Frontal cortex (tissue), 4 donors: ENCODE measurements around the gene STPG4. TPM values are rescaled to one million over a fixed set of nuclear protein-coding genes. Genes with fewer than 3 reads are reported as not detected.

Experiments
- DNase-seq, 2 donors: peaks; one replicate each; pipeline ENCODE4 v3.0.0; 2012; ENCODE audit warnings: low spot score in 2 of 2
- FAIRE-seq: peaks from 2 replicates; lab custom pipeline; 2012; peaks lifted over from hg19 to GRCh38; lab: Jason Lieb, UNC
- total RNA-seq: library from RNA; depleted of rRNA; stranded (reverse); fragments of >200 nt; gene quantifications from one replicate; pipeline ENCODE4 v1.2.3, GENCODE V29; 2014
- donor health status: control.
- donor health status: control.
- donor health status: control.

Gene STPG4
- total RNA-seq, 1 donor from 2014 or later = 0.41 TPM

DNA sequence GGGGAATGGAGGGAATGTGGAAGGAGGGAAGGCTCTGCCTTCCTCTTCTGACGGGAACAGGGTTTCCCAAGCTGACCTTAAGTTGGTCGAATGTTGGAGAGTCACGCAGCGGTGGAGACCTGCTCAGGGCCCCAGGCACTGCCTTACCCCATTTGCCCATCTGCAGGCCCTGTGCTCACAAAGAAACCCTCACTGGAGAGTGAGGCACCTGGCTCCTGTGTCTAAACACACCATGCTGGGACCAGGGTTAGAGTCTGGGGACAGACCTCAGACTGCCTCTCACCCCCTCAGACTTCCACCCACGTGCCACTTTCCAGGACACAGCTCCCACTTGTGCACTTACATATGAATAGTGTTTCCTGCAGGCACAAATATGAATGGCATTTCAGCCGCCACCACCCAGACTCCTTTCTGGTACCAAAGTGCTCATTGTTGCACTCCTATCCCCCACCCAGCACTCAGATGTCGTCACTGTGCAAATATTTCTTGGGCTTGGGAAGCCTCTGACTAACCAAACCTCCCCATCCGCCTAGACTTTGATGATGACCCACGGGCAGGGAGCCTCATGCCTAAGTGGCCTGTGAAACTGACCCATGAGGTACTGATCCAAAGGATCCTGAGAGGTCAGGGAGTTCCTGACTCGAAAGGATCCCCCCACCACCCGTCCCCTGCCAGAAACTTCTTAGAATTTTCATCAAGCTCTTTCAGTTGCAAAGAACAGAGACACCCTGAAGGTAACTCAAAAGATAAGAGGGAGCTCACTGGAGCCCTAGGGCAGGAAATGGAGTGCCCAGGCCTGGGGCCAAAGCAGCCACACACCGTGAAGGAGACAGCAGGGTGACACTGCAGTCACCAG, 78.3 kb downstream of the STPG4 start:
- FAIRE-seq = no peak
- DNase-seq = peak in 1 of 2 donors; percentile 63

DNA sequence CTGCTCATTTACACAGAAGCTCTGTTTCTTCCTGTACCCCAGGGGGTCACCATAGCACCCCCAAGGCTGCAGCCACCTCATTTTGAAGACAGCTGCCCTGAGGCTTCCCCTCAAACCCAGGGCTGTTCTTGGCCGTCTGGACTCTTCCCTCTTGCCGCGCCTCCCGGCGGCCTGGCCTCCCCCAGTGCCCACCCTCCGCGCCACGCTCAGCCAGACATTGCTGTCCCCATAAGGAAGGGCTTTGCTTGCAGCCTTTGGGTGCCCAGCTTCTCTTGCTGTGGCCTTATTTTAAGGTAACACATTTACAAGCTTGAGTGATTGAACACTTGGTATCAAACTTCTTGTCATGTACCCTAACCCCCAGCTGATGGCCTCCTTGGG, 79.0 kb downstream of the STPG4 start:
- FAIRE-seq = no peak

DNA sequence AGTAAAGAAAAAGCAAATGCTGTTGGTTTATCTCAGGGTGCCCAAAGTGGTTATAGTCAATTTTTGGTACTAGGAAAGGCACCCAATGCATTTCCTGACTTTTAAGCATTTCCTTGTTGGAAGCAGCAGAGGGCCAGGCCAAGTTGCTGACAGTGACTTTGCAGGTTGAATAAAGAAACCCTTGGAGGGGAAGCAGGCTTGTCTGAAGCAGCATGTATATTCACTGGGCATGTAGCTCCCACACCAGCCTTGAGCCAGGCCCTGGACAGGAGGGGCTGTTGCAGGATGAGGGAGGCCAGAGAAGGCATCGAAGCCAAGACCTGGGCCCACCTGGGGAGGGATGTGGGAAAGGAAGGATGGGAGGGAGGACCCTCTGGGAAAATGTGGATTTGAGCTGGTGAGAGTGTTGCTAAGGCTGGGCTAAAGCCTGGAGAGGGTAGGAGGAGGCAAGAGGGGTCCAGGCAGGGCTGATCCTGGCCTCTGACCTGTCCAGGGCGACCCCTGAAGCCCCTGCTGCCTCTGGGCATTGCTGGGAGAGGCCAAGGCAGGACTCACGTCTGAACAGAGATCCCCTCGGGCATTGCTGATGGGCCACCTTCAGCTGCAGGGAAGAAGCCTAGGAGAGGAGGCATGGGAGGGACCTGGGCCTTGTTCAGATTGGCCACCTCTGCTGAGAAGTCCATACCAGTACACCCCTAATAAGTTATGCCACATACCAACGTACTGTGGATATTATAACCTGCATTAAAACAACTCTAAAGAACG, 79.6 kb downstream of the STPG4 start:
- DNase-seq (no peak), FAIRE-seq (no peak)

More for the DNA sequence above, 79.0 kb downstream of the STPG4 start:
- no peak for DNase-seq

DNA sequence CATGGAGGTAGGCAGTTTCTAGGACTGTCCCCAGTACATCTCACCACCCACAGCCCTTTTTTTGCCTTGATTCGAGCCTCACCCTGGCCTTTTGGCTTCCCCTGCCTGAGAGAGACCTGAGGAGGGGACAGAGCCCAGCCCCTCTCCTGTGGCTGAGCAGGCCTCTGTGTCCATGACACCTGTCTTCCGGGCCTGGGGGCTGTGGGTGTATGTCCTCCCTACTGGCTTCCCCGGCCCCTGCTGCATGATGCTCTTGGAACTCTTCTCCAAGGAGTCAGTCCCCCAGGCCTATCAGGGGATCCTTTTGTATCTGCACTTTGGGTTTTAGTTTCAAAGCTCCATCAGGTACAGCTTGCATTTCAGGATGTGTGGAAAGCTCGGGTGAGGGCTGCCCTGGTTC, 80.4 kb downstream of the STPG4 start:
- no peak for DNase-seq

GRCh38 chr2:47073641-47074040, 81.5 kb downstream of the STPG4 start:
- FAIRE-seq (no peak), DNase-seq (no peak)

More for the DNA sequence above, 80.4 kb downstream of the STPG4 start:
- FAIRE-seq = no peak

GRCh38 chr2:47073217-47073616, 81.9 kb downstream of the STPG4 start:
- FAIRE-seq = no peak
- no peak for DNase-seq

GRCh38 chr2:47072728-47073191, 82.3 kb downstream of the STPG4 start:
- DNase-seq (no peak), FAIRE-seq (no peak)

DNA sequence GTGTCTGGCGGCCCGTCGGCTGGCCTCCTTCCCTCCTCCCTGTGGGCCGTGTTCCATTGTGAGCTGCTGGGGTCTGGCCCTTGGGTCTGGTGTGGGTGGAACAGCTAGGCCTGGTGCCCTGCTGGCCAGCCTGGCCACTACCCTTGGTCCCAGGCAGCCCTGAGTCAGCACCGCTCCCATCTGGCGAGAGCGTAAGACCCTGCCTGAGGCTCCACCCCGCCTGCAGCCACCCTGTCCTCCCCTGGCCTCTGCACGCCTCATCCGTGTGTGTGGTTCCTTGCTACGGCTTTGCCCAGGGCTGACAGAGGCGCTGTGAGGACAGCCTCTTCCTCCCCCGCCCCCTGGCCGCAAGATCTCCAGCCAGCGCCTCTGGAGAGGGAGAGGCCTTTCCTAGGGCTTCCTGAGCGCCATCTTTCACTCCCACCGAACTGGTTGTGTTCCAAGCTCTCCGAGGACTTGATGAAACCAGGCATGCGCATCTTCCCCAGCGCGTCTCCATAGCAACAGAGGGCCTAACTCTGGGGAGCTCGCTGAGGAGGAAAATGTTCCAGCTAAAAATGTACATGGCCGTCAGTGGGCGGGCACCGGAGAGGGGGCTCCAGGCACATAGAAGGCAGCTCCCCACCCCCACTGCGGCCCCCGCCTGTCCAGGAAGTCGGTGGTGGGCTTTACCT, 83.0 kb downstream of the STPG4 start:
- peak in 1 of 2 donors; percentile 66 for DNase-seq
- FAIRE-seq = no peak

GRCh38 chr2:47070920-47071824, 83.9 kb downstream of the STPG4 start:
- no peak for DNase-seq
- FAIRE-seq = no peak

DNA sequence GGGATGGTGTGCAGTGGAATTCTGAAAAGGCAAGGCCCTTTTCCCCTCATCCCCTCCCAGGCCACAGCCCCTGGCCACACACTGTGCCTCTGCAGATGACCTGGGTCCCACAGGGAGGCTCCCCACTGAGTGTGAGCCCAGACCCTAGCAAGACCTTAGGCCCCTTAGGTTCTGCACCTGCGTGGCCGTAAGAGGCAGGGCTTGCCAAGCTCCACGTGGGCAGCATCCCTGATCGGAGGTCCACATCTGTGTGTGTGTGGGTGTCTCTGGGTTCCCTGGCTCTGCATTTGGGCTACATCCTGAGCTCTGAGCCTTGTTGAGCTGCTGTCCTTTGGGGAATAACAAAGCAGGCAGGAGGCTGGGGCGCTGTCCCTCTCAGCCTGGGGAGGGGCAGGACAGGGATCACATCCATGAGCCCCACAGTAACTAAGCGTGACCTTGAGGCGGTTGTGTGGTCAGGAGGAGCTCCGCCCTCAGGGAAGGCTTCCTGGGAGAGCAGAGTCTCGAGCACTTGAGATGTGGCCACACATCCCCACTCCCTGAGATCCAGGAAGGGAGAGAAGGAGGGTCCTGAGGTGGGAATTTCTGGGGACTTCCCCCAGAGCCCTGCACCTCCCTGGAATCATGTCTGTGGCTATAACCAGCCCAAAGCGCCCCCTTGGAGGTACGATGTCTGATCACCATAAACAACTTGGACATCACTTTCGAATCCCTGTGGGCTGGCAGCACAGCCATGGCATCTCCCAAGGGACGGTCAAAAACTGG, 84.8 kb downstream of the STPG4 start:
- no peak for DNase-seq
- FAIRE-seq = no peak

DNA sequence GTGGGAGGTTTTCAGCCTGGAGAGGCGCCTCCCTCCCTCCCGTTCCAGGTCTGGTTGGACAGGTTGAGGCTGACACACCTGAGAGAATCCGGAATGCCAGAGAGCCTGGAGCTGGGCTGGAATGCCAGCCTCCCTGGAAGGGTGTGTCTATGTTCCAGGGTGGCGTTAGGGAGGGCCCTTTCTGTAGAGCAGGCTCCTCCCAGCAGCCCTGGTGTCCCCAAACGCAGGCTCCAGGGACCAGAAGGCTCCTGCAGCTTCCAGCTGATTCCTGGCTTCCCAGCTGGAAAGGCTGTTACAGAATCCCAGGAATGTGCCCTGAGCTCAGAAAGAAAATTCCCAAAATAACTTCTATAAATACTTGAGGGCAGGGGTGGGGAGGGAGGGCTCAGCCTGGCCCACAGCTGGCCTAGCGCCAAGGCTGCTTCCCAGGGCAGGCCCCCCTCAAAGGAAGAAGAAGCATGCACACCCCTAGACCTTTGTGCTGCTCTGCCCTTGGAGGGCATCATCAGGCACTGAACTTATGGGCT, 85.4 kb downstream of the STPG4 start:
- FAIRE-seq = no peak
- DNase-seq = peak in 1 of 2 donors; percentile 66

DNA sequence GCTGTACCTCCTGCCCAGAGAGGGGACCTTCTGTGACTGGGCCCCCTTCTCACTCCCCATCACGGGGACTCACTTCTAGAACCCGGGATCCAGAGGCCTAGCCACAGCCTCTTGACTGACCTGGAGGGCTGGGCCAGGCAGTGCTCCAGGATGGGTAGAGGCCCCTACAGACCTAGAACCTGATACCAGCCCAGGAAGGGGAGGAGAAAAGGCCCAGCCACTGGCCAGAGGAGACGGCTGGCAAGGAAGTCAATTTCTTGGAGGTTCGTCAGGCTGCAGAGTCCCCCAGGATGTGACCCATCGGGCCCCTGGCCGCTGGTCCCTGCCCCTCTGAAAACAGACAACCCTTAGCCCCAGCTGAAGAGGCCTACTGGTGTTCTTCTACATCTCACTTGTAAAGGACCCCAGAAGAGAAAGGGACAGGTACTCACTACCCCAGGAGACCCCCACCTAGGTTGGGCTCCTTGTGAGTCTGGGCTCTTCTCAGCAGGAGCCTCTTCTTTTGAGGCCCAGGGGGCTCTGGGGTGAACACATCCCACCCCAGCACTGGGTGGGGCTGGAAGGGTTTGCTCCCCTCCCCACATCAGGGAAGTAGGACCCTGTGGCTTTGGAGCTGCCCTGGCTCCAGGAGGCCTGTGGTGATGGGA, 86.0 kb downstream of the STPG4 start:
- FAIRE-seq (no peak), DNase-seq (no peak)

DNA sequence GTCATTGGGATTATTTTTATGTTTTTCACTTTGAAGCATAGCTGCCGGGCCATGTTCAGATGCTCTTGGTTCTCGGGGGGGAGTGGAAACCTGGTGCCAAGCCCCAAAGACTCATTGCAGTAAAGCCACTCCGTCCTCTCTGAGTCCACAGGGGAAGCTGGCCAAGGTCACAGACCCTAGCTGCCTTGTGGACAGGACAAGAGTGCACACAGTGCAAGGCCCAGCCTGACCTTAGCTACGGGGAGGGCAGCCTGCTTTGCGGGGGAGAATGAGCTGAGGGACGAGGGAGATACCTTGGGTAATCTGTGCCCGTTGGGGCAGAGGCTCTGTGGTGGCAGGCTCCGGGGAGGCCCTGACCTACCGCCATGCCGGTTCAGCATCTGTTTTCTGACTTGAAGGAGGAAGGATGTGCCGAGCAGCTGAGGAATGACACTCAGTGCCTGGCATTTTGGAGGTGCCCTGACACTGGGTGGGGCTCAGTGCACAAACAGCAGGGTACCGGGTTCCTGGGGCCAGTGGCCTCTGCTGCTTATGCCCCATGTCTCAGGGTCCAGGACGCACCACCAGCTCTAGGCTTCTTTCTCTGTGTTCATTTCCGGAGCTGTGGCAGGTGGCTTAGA, 87.2 kb downstream of the STPG4 start:
- FAIRE-seq = no peak
- DNase-seq = no peak

GRCh38 chr2:47065771-47066380, 89.2 kb downstream of the STPG4 start:
- FAIRE-seq = no peak

DNA sequence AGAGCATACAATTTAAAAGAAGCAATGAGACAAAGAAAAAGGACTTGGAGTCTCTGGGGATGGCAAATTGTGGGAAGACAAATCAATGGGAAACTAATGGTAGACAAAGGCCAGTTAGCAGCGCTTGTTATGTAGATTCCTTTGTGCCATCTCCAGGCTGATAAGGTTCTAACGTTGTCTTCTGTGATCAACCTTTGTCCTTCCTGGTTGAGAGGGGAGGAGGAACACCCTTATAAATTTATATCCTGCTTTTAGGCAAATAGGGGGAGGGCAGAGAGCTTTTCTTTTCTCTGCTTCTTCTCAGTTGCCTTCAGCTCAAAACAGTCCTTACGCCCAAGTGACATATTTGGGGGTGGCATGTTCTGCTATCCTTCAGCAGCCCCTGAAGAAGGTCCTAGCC, 89.8 kb downstream of the STPG4 start:
- FAIRE-seq = no peak
- no peak for DNase-seq

More at GRCh38 chr2:47065771-47066380, 89.2 kb downstream of the STPG4 start:
- DNase-seq = no peak

- no peak for DNase-seq
- no peak for FAIRE-seq
Measured at GRCh38 chr2:47064106-47064505, 91.0 kb downstream of the STPG4 start.

DNA sequence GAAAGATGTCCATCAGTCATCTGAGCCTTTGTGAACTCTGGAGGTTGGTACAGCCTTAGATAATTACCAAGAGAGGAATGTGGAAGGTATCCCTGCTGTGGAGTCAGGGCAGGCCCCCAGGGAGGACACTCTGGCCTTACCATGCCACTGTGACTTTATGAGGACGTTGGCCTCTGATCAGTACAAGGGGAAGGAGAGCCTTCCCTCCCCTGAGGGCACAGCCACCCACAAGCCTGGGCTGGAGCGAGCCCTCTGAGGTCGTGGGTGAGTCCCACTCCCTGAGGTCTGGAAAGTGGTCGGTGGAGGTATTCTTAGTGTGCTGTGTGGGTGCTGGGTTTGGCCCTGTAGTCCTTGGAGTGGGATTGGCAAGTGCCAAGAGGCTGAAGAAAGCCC, 91.6 kb downstream of the STPG4 start:
- no peak for DNase-seq
- no peak for FAIRE-seq
